Activated CD8-positive, alpha-beta T cell treated with anti-CD3 and anti-CD28 coated beads for 36 hours (primary cell): Measurements from ENCODE around the gene ZBTB9. TPM values are rescaled to one million over a fixed set of nuclear protein-coding genes. Genes with fewer than 3 reads are reported as not detected.

Source experiments
- ATAC-seq: fragments of 200-7000 bp; cut with Tn5 transposase; one replicate; pipeline ENCODE4 v1.10.0; 2021; ENCODE audit warnings: mild to moderate bottlenecking, moderate library complexity
- CTCF ChIA-PET: fragments of 350-600 bp; sonication (Branson Sonifier 250); formaldehyde crosslinking; loops from one replicate; lab custom pipeline; 2021; ENCODE audit warnings: antibody characterized with exemption; lab: Charles Lee
- POLR2A ChIA-PET: fragments of 350-600 bp; sonication (Branson Sonifier 250); formaldehyde crosslinking; loops from one replicate; lab custom pipeline; 2021; ENCODE audit warnings: antibody characterized with exemption; lab: Charles Lee
- DNase-seq: peaks from one replicate; pipeline ENCODE4 v3.0.0-alpha.2; 2020
- H3K27ac Mint-ChIP-seq: one replicate; pipeline ENCODE4 v1.8.0; 2021; ENCODE audit warnings: mild to moderate bottlenecking, mixed read lengths
- H3K27me3 Mint-ChIP-seq: one replicate; pipeline ENCODE4 v1.8.0; 2021; ENCODE audit warnings: mixed read lengths
- H3K36me3 Mint-ChIP-seq: one replicate; pipeline ENCODE4 v1.8.0; 2021; ENCODE audit warnings: low read depth, mixed read lengths
- H3K4me1 Mint-ChIP-seq: one replicate; pipeline ENCODE4 v1.8.0; 2021; ENCODE audit warnings: low read depth, mixed read lengths
- H3K4me3 Mint-ChIP-seq: one replicate; pipeline ENCODE4 v1.8.0; 2021; ENCODE audit warnings: mild to moderate bottlenecking, moderate library complexity, mixed read lengths
- H3K9me3 Mint-ChIP-seq: one replicate; pipeline ENCODE4 v1.8.0; 2021; ENCODE audit warnings: mixed read lengths
- intact Hi-C: fragments of 100-400 bp; cut with micrococcal nuclease; formaldehyde crosslinking; loops from one replicate; pipeline ENCODE4 v1.10.0; 2022
- total RNA-seq, 2 experiments: library from RNA; stranded (reverse); gene quantifications; one replicate each; pipeline ENCODE4 v1.2.3, GENCODE V29; 2021
- TF ChIP-seq, protein P1 (sequence below): fragments of 200-600 bp; IDR thresholded peaks from one replicate; pipeline ENCODE4 v1.8.0; 2022; ENCODE audit warnings: antibody characterized with exemption, mild to moderate bottlenecking

Gene ZBTB9
- total RNA-seq, 2 experiments from 2014 or later, result 7.8 to 8.7 TPM

- H3K36me3 Mint-ChIP-seq, result peaks cover 37% of the 10 kb centered on the region
- no peaks in the 10 kb centered on the region for H3K27me3 Mint-ChIP-seq
- peak overlapping the region; percentile 98 for H3K4me3 Mint-ChIP-seq
- ATAC-seq (no peak), DNase-seq (peak; percentile 60)
- intact Hi-C loops, result no loop called here
- no peaks in the 10 kb centered on the region for H3K9me3 Mint-ChIP-seq
- ChIA-PET CTCF (interaction anchor here (1.4 to 1.5 kb wide), 2 partner anchors 9 to 26 kb away, joined by 3 to 4 read pairs; no protein-coding TSS in a partner anchor), POLR2A (interaction anchor here (0.8 to 5.4 kb wide), 11 partner anchors 9 to 163 kb away, joined by 3 to 46 read pairs (median 4); partner anchors contain the start of genes B3GALT4 and ZBTB9)
- TF ChIP-seq, protein P1, sequence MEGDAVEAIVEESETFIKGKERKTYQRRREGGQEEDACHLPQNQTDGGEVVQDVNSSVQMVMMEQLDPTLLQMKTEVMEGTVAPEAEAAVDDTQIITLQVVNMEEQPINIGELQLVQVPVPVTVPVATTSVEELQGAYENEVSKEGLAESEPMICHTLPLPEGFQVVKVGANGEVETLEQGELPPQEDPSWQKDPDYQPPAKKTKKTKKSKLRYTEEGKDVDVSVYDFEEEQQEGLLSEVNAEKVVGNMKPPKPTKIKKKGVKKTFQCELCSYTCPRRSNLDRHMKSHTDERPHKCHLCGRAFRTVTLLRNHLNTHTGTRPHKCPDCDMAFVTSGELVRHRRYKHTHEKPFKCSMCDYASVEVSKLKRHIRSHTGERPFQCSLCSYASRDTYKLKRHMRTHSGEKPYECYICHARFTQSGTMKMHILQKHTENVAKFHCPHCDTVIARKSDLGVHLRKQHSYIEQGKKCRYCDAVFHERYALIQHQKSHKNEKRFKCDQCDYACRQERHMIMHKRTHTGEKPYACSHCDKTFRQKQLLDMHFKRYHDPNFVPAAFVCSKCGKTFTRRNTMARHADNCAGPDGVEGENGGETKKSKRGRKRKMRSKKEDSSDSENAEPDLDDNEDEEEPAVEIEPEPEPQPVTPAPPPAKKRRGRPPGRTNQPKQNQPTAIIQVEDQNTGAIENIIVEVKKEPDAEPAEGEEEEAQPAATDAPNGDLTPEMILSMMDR, result no peak
- H3K4me1 Mint-ChIP-seq, result peaks cover 70% of the 10 kb centered on the region
- H3K27ac Mint-ChIP-seq, result peak overlapping the region; percentile 100
Observed at GRCh38 chr6:33416386-33417127, 37.8 kb upstream of the ZBTB9 start.

- no peaks in the 10 kb centered on the region for H3K9me3 Mint-ChIP-seq
- no peaks in the 10 kb centered on the region for H3K27me3 Mint-ChIP-seq
- intact Hi-C loops, result no loop called here
- H3K27ac Mint-ChIP-seq, result peak overlapping the region; percentile 100
- ChIA-PET POLR2A (interaction anchor here (0.7 to 5.4 kb wide), 13 partner anchors 9 to 162 kb away, joined by 3 to 46 read pairs (median 4); partner anchors contain the start of genes B3GALT4 and ZBTB9), CTCF (interaction anchor here (1.1 to 1.5 kb wide), 3 partner anchors 12 to 129 kb away, joined by 3 to 5 read pairs (median 4); partner anchors contain the start of gene WDR46)
- ATAC-seq, result no peak
- peaks cover 68% of the 10 kb centered on the region for H3K4me1 Mint-ChIP-seq
- peaks cover 37% of the 10 kb centered on the region for H3K36me3 Mint-ChIP-seq
- DNase-seq, result peak; percentile 40
- TF ChIP-seq, protein P1, result no peak
- H3K4me3 Mint-ChIP-seq, result peak overlapping the region; percentile 98
Observed at GRCh38 chr6:33417128-33417902, 37.1 kb upstream of the ZBTB9 start.

GRCh38 chr6:33417903-33418689 is 36.3 kb upstream of the ZBTB9 start, which contains the start of gene CUTA:
CUTA (minus strand) TSS chr6:33418107; CDS start chr6:33418000, 107 bp downstream.
- ChIA-PET POLR2A (interaction anchor here (0.6 to 5.4 kb wide), 12 partner anchors 8 to 446 kb away, joined by 3 to 46 read pairs (median 4); partner anchors contain the start of genes B3GALT4, RPS18 and VPS52), CTCF (interaction anchor here (1.1 to 1.4 kb wide), 3 partner anchors 11 to 129 kb away, joined by 3 to 5 read pairs (median 4); partner anchors contain the start of gene WDR46)
- Mint-ChIP-seq H3K4me3 (peak within 1 kb of the TSS; percentile 98), H3K9me3 (no peaks in the 10 kb centered on the region), H3K27me3 (no peaks in the 10 kb centered on the region), H3K36me3 (peaks cover 35% of the 10 kb centered on the region), H3K4me1 (peaks cover 60% of the 10 kb centered on the region), H3K27ac (peak within 1 kb of the TSS; percentile 100)
- ATAC-seq, result peak; percentile 89
- intact Hi-C loops, result no loop called here
- DNase-seq, result peak; percentile 99
- TF ChIP-seq, protein P1, result peak; percentile 25

DNA sequence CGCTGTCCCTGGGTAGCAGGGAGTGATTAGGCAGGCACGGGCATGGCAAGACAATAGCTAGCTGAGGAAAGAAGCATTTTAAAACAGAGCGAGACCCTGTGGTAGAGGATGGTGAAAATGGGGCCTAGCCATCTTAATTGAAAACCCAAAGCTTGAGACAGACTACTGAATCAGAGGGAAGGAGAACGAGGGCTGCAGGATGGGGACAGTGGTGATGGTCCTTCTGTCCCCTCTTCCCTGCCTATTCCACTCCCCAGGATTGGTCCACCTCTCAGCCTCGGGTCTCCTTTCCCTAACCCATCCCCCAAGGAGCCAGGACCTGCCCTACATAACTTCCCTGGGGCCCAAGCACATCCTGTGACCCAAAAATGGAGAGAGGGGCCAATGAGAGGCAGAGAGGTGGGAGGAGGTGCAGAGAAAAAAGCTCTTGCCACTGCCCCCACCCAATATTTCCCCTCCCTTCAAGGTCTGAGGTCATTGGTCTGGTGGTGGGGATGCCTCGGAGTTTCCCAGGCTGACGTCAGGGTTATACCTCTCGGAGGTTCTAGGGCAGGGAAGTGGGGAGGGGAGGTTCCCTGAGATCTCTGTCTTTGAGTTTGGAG is 35.6 kb upstream of the ZBTB9 start:
- H3K36me3 Mint-ChIP-seq, result peaks cover 36% of the 10 kb centered on the region
- no peaks in the 10 kb centered on the region for H3K27me3 Mint-ChIP-seq
- H3K4me3 Mint-ChIP-seq, result peak overlapping the region; percentile 98
- peaks cover 60% of the 10 kb centered on the region for H3K4me1 Mint-ChIP-seq
- intact Hi-C loops, result no loop called here
- CTCF ChIA-PET, result interaction anchor here (1.0 to 1.4 kb wide), 4 partner anchors 10 to 152 kb away, joined by 4 to 5 read pairs (median 4); no protein-coding TSS in a partner anchor
- H3K27ac Mint-ChIP-seq, result peak overlapping the region; percentile 100
- DNase-seq, result peak; percentile 87
- TF ChIP-seq, protein P1, result no peak
- POLR2A ChIA-PET, result interaction anchor here (0.6 to 5.4 kb wide), 12 partner anchors 7 to 447 kb away, joined by 3 to 46 read pairs (median 4); partner anchors contain the start of genes B3GALT4, KIFC1, RPS18 and VPS52
- peak; percentile 24 for ATAC-seq
- no peaks in the 10 kb centered on the region for H3K9me3 Mint-ChIP-seq
